ENCODE results near the gene SAYSD1. TPM values are rescaled to one million over a fixed set of nuclear protein-coding genes. Genes with fewer than 3 reads are reported as not detected.

Gene SAYSD1
- total and polyA plus RNA-seq, 2 experiments from 2014 or later, result 14.4 to 20.2 TPM

- no peak for TF ChIP-seq EZH2 (IDR thresholded peaks at IDR 0.05; ENCODE audit: insufficient read depth, poor library complexity, severe bottlenecking)
- no peak for TF ChIP-seq EZH2phosphoT487 (IDR thresholded peaks at IDR 0.05; ENCODE audit: insufficient read depth, low read depth)
- no peaks in the 10 kb centered on the region for H3F3A ChIP-seq (ENCODE audit: insufficient read depth)
- H3K27me3 ChIP-seq (replicated peaks; ENCODE audit: insufficient read depth), result no peaks in the 10 kb centered on the region
- no peaks in the 10 kb centered on the region for H3K4me1 ChIP-seq (ENCODE audit: insufficient read depth)
- 61 to 70% methylated on average over 1 of the region's 1 CpG for WGBS, 2 experiments (ENCODE audit: low coverage in 1 of 2, low lambda C conversion rate in 2 of 2, missing lambda C conversion rate in 2 of 2)
- in situ Hi-C loops (cut with MboI), result no loop called here
- H3K36me3 ChIP-seq (ENCODE audit: low read depth), result no peaks in the 10 kb centered on the region
- H4K20me1 ChIP-seq (ENCODE audit: insufficient read depth), result no peaks in the 10 kb centered on the region
- H3K4me3 ChIP-seq, result no peak overlapping the region
- H3K4me2 ChIP-seq (ENCODE audit: unreplicated experiment), result no peak overlapping the region
- H3K79me2 ChIP-seq (ENCODE audit: insufficient read depth), result no peaks in the 10 kb centered on the region
- no peak overlapping the region for H3K9ac ChIP-seq
- no peak overlapping the region for H2AFZ ChIP-seq
- DNase-seq, result no peak
- H3K9me3 ChIP-seq (ENCODE audit: low read depth), result no peaks in the 10 kb centered on the region
- no peak overlapping the region for H3K27ac ChIP-seq
- no peaks in the 10 kb centered on the region for H3K9me2 ChIP-seq (ENCODE audit: insufficient read depth)
Measured at GRCh38 chr6:39130691-39131090, 15.7 kb upstream of the SAYSD1 start.

- Histone ChIP-seq H3K9me2 (ENCODE audit: insufficient read depth) (no peaks in the 10 kb centered on the region), H3K4me1 (ENCODE audit: insufficient read depth) (no peaks in the 10 kb centered on the region), H3K27ac (no peak overlapping the region), H3K4me2 (ENCODE audit: unreplicated experiment) (no peak overlapping the region), H3K36me3 (ENCODE audit: low read depth) (no peaks in the 10 kb centered on the region), H3K4me3 (no peak overlapping the region), H2AFZ (no peak overlapping the region), H3K9ac (no peak overlapping the region), H3K79me2 (ENCODE audit: insufficient read depth) (no peaks in the 10 kb centered on the region), H3K27me3 (replicated peaks; ENCODE audit: insufficient read depth) (no peaks in the 10 kb centered on the region), H4K20me1 (ENCODE audit: insufficient read depth) (no peaks in the 10 kb centered on the region), H3F3A (ENCODE audit: insufficient read depth) (no peaks in the 10 kb centered on the region), H3K9me3 (ENCODE audit: low read depth) (no peaks in the 10 kb centered on the region)
- DNase-seq, result no peak
- in situ Hi-C loops (cut with MboI), result no loop called here
- TF ChIP-seq EZH2 (IDR thresholded peaks at IDR 0.05; ENCODE audit: insufficient read depth, poor library complexity, severe bottlenecking) (no peak), EZH2phosphoT487 (IDR thresholded peaks at IDR 0.05; ENCODE audit: insufficient read depth, low read depth) (no peak)
Measured at GRCh38 chr6:39128832-39129231, 13.8 kb upstream of the SAYSD1 start.

- Histone ChIP-seq H4K20me1 (ENCODE audit: insufficient read depth) (no peaks in the 10 kb centered on the region), H3K79me2 (ENCODE audit: insufficient read depth) (no peaks in the 10 kb centered on the region), H3K4me2 (ENCODE audit: unreplicated experiment) (no peak overlapping the region), H3K4me1 (ENCODE audit: insufficient read depth) (no peaks in the 10 kb centered on the region), H3K27ac (no peak overlapping the region), H3K9me2 (ENCODE audit: insufficient read depth) (no peaks in the 10 kb centered on the region), H3K4me3 (no peak overlapping the region), H3K36me3 (ENCODE audit: low read depth) (no peaks in the 10 kb centered on the region), H3K9ac (no peak overlapping the region), H3K27me3 (replicated peaks; ENCODE audit: insufficient read depth) (no peaks in the 10 kb centered on the region), H3K9me3 (ENCODE audit: low read depth) (no peaks in the 10 kb centered on the region), H3F3A (ENCODE audit: insufficient read depth) (no peaks in the 10 kb centered on the region), H2AFZ (no peak overlapping the region)
- in situ Hi-C loops (cut with MboI), result no loop called here
- DNase-seq, result peak; percentile 28
- 47 to 56% methylated on average over 3 of the region's 3 CpGs for WGBS, 2 experiments (ENCODE audit: low coverage in 1 of 2, low lambda C conversion rate in 2 of 2, missing lambda C conversion rate in 2 of 2)
- no peak for TF ChIP-seq EZH2phosphoT487 (IDR thresholded peaks at IDR 0.05; ENCODE audit: insufficient read depth, low read depth)
- no peak for TF ChIP-seq EZH2 (IDR thresholded peaks at IDR 0.05; ENCODE audit: insufficient read depth, poor library complexity, severe bottlenecking)
Measured at GRCh38 chr6:39128106-39128505, 13.1 kb upstream of the SAYSD1 start.

- DNase-seq, result no peak
- TF ChIP-seq EZH2phosphoT487 (IDR thresholded peaks at IDR 0.05; ENCODE audit: insufficient read depth, low read depth) (no peak), EZH2 (IDR thresholded peaks at IDR 0.05; ENCODE audit: insufficient read depth, poor library complexity, severe bottlenecking) (no peak)
- in situ Hi-C loops (cut with MboI), result no loop called here
Measured at GRCh38 chr6:39124114-39124513, 9.1 kb upstream of the SAYSD1 start.

GRCh38 chr6:39118921-39119320 is 3.9 kb upstream of the SAYSD1 start:
- no peaks in the 10 kb centered on the region for H3K9me2 ChIP-seq (ENCODE audit: insufficient read depth)
- in situ Hi-C loops (cut with MboI), result no loop called here
- H2AFZ ChIP-seq, result no peak overlapping the region
- H3K4me2 ChIP-seq (ENCODE audit: unreplicated experiment), result no peak overlapping the region
- no peaks in the 10 kb centered on the region for H3K9me3 ChIP-seq (ENCODE audit: low read depth)
- H3K4me1 ChIP-seq (ENCODE audit: insufficient read depth), result 0 out of 2 replicates have a peak, but pooled peaks cover 5% of the 10 kb centered on the region
- H3K4me3 ChIP-seq, result no peak overlapping the region
- H3F3A ChIP-seq (ENCODE audit: insufficient read depth), result peaks cover 5% of the 10 kb centered on the region; the same call in 1 of the 2 replicates
- no peak overlapping the region for H3K27ac ChIP-seq
- DNase-seq, result no peak
- H3K79me2 ChIP-seq (ENCODE audit: insufficient read depth), result no peaks in the 10 kb centered on the region
- no peaks in the 10 kb centered on the region for H3K27me3 ChIP-seq (replicated peaks; ENCODE audit: insufficient read depth)
- 58 to 62% methylated on average over 4 of the region's 4 CpGs for WGBS, 2 experiments (ENCODE audit: low coverage in 1 of 2, low lambda C conversion rate in 2 of 2, missing lambda C conversion rate in 2 of 2)
- no peak for TF ChIP-seq EZH2phosphoT487 (IDR thresholded peaks at IDR 0.05; ENCODE audit: insufficient read depth, low read depth)
- H3K36me3 ChIP-seq (ENCODE audit: low read depth), result no peaks in the 10 kb centered on the region
- H3K9ac ChIP-seq, result no peak overlapping the region
- no peaks in the 10 kb centered on the region for H4K20me1 ChIP-seq (ENCODE audit: insufficient read depth)

More at GRCh38 chr6:39124114-39124513, 9.1 kb upstream of the SAYSD1 start:
- Histone ChIP-seq H3K27ac (no peak overlapping the region), H3K79me2 (ENCODE audit: insufficient read depth) (no peaks in the 10 kb centered on the region), H3K4me3 (no peak overlapping the region), H3K9ac (no peak overlapping the region), H2AFZ (no peak overlapping the region), H3K27me3 (replicated peaks; ENCODE audit: insufficient read depth) (no peaks in the 10 kb centered on the region), H3K9me3 (ENCODE audit: low read depth) (no peaks in the 10 kb centered on the region), H3K36me3 (ENCODE audit: low read depth) (no peaks in the 10 kb centered on the region), H3K4me2 (ENCODE audit: unreplicated experiment) (no peak overlapping the region), H4K20me1 (ENCODE audit: insufficient read depth) (no peaks in the 10 kb centered on the region), H3K4me1 (ENCODE audit: insufficient read depth) (no peaks in the 10 kb centered on the region), H3F3A (ENCODE audit: insufficient read depth) (no peaks in the 10 kb centered on the region), H3K9me2 (ENCODE audit: insufficient read depth) (no peaks in the 10 kb centered on the region)

Measured in GM23248 (cell line).